Erythroblast (primary cell): ENCODE results near the gene PDGFC.

ENCODE experiments used
- GATA1 ChIP-seq: IDR thresholded peaks from 2 replicates; pipeline ENCODE4 v1.6.1; 2011; ENCODE audit warnings: low read depth, mild to moderate bottlenecking, control low read depth, low read length, moderate library complexity
- POLR2A ChIP-seq: IDR thresholded peaks from 2 replicates; pipeline ENCODE4 v1.6.1; 2011; ENCODE audit warnings: mild to moderate bottlenecking, low read length

- TF ChIP-seq POLR2A = no peak
- TF ChIP-seq GATA1 = no peak
Observed at GRCh38 chr4:156933633-156934258, 37.9 kb downstream of the PDGFC start.
